GM04503 (cell line): Measurements from ENCODE around the gene RBMXL2.

ENCODE experiments used
- DNase-seq: peaks from one replicate; pipeline ENCODE4 v3.0.0-alpha.2; 2012; ENCODE audit warnings: low read depth

Gene RBMXL2

GRCh38 chr11:7088921-7089320 lies at the start of gene RBMXL2:
Gene RBMXL2 (plus strand): TSS chr11:7088998. CDS start chr11:7089121, 123 bp downstream.
- DNase-seq, result no peak

GRCh38 chr11:7046474-7047175 lies 42.2 kb upstream of the RBMXL2 start:
- peak; percentile 25 for DNase-seq

GRCh38 chr11:7050191-7050590 lies 38.6 kb upstream of the RBMXL2 start:
- no peak for DNase-seq

- no peak for DNase-seq
These were observed 31.8 kb upstream of the RBMXL2 start for GRCh38 chr11:7056828-7057513.

- DNase-seq, result no peak
These were observed 31.2 kb upstream of the RBMXL2 start for GRCh38 chr11:7057641-7058040.

- peak; percentile 41 for DNase-seq
These were observed 27.9 kb upstream of the RBMXL2 start for GRCh38 chr11:7060868-7061267.

GRCh38 chr11:7062534-7062933 lies 26.3 kb upstream of the RBMXL2 start:
- no peak for DNase-seq

GRCh38 chr11:7072401-7073028 lies 16.3 kb upstream of the RBMXL2 start:
- DNase-seq, result no peak

GRCh38 chr11:7077101-7077500 lies 11.7 kb upstream of the RBMXL2 start:
- no peak for DNase-seq

- DNase-seq, result no peak
These were observed 9.2 kb upstream of the RBMXL2 start for GRCh38 chr11:7079545-7080135.

- DNase-seq, result no peak
These were observed 7.9 kb upstream of the RBMXL2 start for GRCh38 chr11:7080900-7081299.

- no peak for DNase-seq
These were observed 7.4 kb upstream of the RBMXL2 start for GRCh38 chr11:7081441-7081840.

GRCh38 chr11:7089328-7090251 lies 792 bp downstream of the RBMXL2 start:
- DNase-seq, result no peak

GRCh38 chr11:7098235-7098832 lies 9.5 kb downstream of the RBMXL2 start:
- DNase-seq, result peak; percentile 7

- DNase-seq, result no peak
These were observed 27.0 kb downstream of the RBMXL2 start for GRCh38 chr11:7115780-7116179.

GRCh38 chr11:7116370-7116769 lies 27.6 kb downstream of the RBMXL2 start:
- no peak for DNase-seq

GRCh38 chr11:7138051-7138450 lies 49.3 kb downstream of the RBMXL2 start:
- no peak for DNase-seq
